Kidney epithelial cell (primary cell): ENCODE measurements around the gene IL6R. TPM values are rescaled to one million over a fixed set of nuclear protein-coding genes. Genes with fewer than 3 reads are reported as not detected.

Experiments used
- DNase-seq: peaks from one replicate; pipeline ENCODE4 v3.0.0-alpha.2; 2010; ENCODE audit warnings: low read depth
- H3K27me3 ChIP-seq: 2 replicates; pipeline ENCODE4 v1.6.0; 2011; ENCODE audit warnings: low read length; ENCODE audit not compliant: control insufficient read depth, insufficient read depth
- H3K36me3 ChIP-seq: 2 replicates; pipeline ENCODE4 v1.5.1; 2011; ENCODE audit warnings: low read length; ENCODE audit not compliant: control insufficient read depth, insufficient read depth
- H3K4me3 ChIP-seq: 2 replicates; pipeline ENCODE4 v1.5.1; 2011; ENCODE audit warnings: low read depth, mild to moderate bottlenecking, control low read depth, low read length
- CTCF ChIP-seq: IDR thresholded peaks from 2 replicates; pipeline ENCODE4 v1.5.1; 2011; ENCODE audit warnings: mild to moderate bottlenecking, moderate library complexity, low read length, control low read depth, inconsistent platforms; ENCODE audit not compliant: insufficient read depth, poor library complexity, severe bottlenecking
- total RNA-seq: library from RNA; depleted of rRNA; stranded (reverse); fragments of >200 nt; gene quantifications from 2 replicates; pipeline ENCODE4 v1.2.3, GENCODE V29; 2015

IL6R gene
- total RNA-seq, 1 donor from 2014 or later = 9.6 TPM

GRCh38 chr1:154422521-154422920 lies 17.4 kb downstream of the IL6R start:
- TF ChIP-seq CTCF = no peak
- no peaks in the 10 kb centered on the region for H3K27me3 ChIP-seq
- no peak overlapping the region for H3K4me3 ChIP-seq
- DNase-seq = no peak
- no peaks in the 10 kb centered on the region for H3K36me3 ChIP-seq

GRCh38 chr1:154423304-154423987 lies 18.3 kb downstream of the IL6R start:
- TF ChIP-seq CTCF = no peak
- H3K36me3 ChIP-seq = no peaks in the 10 kb centered on the region
- no peaks in the 10 kb centered on the region for H3K27me3 ChIP-seq
- no peak for DNase-seq
- H3K4me3 ChIP-seq = no peak overlapping the region

- TF ChIP-seq CTCF = no peak
- H3K36me3 ChIP-seq = no peaks in the 10 kb centered on the region
Observed at GRCh38 chr1:154423988-154424326, 18.8 kb downstream of the IL6R start.

GRCh38 chr1:154425172-154425571 lies 20.0 kb downstream of the IL6R start:
- H3K27me3 ChIP-seq = no peaks in the 10 kb centered on the region
- H3K4me3 ChIP-seq = no peak overlapping the region
- no peak for DNase-seq
- TF ChIP-seq CTCF = no peak
- H3K36me3 ChIP-seq = no peaks in the 10 kb centered on the region

More at GRCh38 chr1:154423988-154424326, 18.8 kb downstream of the IL6R start:
- no peaks in the 10 kb centered on the region for H3K27me3 ChIP-seq
- H3K4me3 ChIP-seq = no peak overlapping the region
- DNase-seq = no peak

- no peak for TF ChIP-seq CTCF
- H3K4me3 ChIP-seq = no peak overlapping the region
- no peaks in the 10 kb centered on the region for H3K36me3 ChIP-seq
- H3K27me3 ChIP-seq = no peaks in the 10 kb centered on the region
- no peak for DNase-seq
Observed at GRCh38 chr1:154427173-154428139, 22.3 kb downstream of the IL6R start.

- no peak for DNase-seq
- H3K36me3 ChIP-seq = no peaks in the 10 kb centered on the region
- no peak for TF ChIP-seq CTCF
- H3K27me3 ChIP-seq = no peaks in the 10 kb centered on the region
- no peak overlapping the region for H3K4me3 ChIP-seq
Observed at GRCh38 chr1:154429118-154429517, 24.0 kb downstream of the IL6R start.
